Motor neuron (in vitro differentiated cells): ENCODE results near the gene MYLK. TPM values are rescaled to one million over a fixed set of nuclear protein-coding genes. Genes with fewer than 3 reads are reported as not detected.
"Not testable (repeated sequence)": the region's sequence is repeated elsewhere in the genome, so short reads cannot be mapped to it uniquely, and the experiment has no call there.

Experiments
- ATAC-seq, 8 experiments: fragments of 200-7000 bp; cut with Tn5 transposase; replicated peaks in 6 of 8; 2 replicates each; pipeline ENCODE4 v1.8.0; 2021; ENCODE audit warnings: mild to moderate bottlenecking in 8 of 8, moderate library complexity in 8 of 8
- H3K27ac ChIP-seq, 2 donors: fragments of 250-450 bp; sonication (Bioruptor Pico); 2 replicates each; pipeline ENCODE4 v1.9.0; 2021; ENCODE audit warnings: antibody characterized with exemption in 2 of 2, mild to moderate bottlenecking in 2 of 2, moderate library complexity in 1 of 2
- H3K4me1 ChIP-seq, 2 donors: fragments of 250-450 bp; sonication (Bioruptor Pico); replicated peaks in 1 of 2; 2 replicates each; pipeline ENCODE4 v1.6.1; 2021; ENCODE audit warnings: antibody characterized with exemption in 2 of 2, mild to moderate bottlenecking in 2 of 2, moderate library complexity in 1 of 2
- H3K4me3 ChIP-seq, 5 donors: fragments of 250-450 bp; sonication (Bioruptor Pico); 2 replicates each; pipeline ENCODE4 v1.9.0; 2021; ENCODE audit warnings: antibody characterized with exemption in 5 of 5, mild to moderate bottlenecking in 5 of 5, moderate library complexity in 4 of 5
- WGBS, 10 experiments: fragments of 450-650 bp; shearing (Covaris generic); methylation state at CpG; one replicate each; pipeline ENCODE4 v1.0.0; 2022; 5-methylcytosine and 5-hydroxymethylcytosine counted together
- in situ Hi-C, 9 experiments: fragments of 400-800 bp; cut with MboI; loops; one replicate each; pipeline ENCODE4 v1.15.0; 2021; ENCODE audit warnings: low sequenced_read_pairs in 9 of 9, low pct_unique_long_range_greater_than_20kb in 2 of 9; ENCODE audit not compliant: unreplicated experiment in 9 of 9
- total RNA-seq, 8 experiments: library from RNA; unstranded; fragments of 300-600 nt; gene quantifications; 2 replicates each; pipeline versions ENCODE4 v1.2.3 to v1.2.4, GENCODE V29; 2022

The MYLK gene
- total RNA-seq, 8 experiments from 2014 or later, result 1.8 to 18.7 (median 6.1) TPM

DNA sequence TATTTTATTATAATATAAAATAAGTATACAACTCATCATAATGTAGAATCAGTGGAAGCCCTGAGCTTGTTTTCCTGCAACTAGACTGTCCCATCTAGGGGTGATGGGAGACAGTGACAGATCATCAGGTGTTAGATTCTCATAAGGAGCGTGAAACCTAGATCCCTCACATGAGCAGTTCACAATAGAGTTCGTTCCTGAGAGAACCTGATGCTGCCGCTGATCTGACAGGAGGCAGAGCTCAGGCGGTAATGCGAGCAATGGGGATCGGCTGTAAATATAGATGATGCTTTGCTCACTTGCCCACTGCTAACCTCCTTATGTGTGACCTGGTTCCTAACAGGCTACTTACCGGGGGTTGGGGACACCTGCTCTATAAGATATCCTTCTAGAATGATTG is 272.5 kb downstream of the MYLK start:
- ATAC-seq, in situ Hi-C loops, H3K4me1 ChIP-seq, H3K27ac ChIP-seq, H3K4me3 ChIP-seq: not testable (repeated sequence)
- WGBS, 10 experiments, result 67 to 97% (median 93%) methylated on average over 2 to 6 of the region's 7 CpGs; no CpG with 5 or more reads in 3 of the 10 experiments

DNA sequence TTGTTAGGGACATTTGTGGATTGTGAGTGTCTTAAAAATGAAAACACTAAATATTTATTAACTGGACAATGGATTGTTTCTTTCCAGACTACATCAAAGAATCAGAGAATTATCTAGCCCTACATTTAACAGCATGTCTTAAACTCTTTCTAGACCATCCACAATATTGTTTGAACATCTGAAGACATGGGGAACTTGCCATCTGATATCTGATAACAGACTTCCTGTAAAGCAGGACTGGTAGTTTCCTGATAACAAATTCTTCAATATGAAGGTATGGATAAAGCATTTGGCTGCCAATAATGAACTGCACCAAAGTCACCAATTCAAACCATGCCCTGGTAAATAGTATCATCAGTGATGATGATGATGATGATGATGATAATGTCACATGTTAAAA is 273.1 kb downstream of the MYLK start:
- in situ Hi-C loops, result no loop called here
- no peak for ATAC-seq
- peaks cover 3 to 7% of the 10 kb centered on the region in 2 donors for H3K4me1 ChIP-seq
- no peak overlapping the region for H3K4me3 ChIP-seq
- no peak overlapping the region for H3K27ac ChIP-seq

GRCh38 chr3:123610331-123610730 is 273.8 kb downstream of the MYLK start:
- in situ Hi-C loops, result no loop called here
- H3K27ac ChIP-seq, result peak overlapping the region in 1 of 2 donors; percentile 73
- no peak overlapping the region for H3K4me3 ChIP-seq
- 18 to 100% (median 60%) methylated on average over 1 to 2 of the region's 3 CpGs; no CpG with 5 or more reads in 2 of the 10 experiments for WGBS, 10 experiments
- peaks cover 3 to 7% of the 10 kb centered on the region in 2 donors for H3K4me1 ChIP-seq
- ATAC-seq, result peak in 5 of 8 experiments; percentile 95 to 100 (median 100)

DNA sequence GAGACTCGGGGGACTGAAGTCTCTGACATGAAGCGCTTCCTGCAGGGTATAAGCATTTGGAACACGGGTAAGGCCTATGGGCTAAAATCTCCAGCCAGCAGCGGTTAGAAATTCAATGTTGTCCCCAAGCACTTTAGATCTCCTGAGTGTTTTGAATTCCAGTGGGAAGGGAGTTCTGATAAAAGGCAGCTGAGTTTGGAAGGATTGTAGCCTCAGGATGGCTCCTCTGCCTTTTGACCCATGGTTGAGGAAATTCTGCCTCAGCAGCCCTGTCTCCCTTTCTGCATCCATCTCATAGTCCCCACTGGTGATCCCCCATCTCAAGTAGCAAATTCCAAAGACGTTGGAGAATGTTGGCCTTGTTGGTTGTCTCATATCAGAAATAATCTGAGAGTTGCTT is 275.1 kb downstream of the MYLK start:
- no peak for ATAC-seq
- WGBS, 10 experiments, result 62 to 100% (median 95%) methylated on average over 1 to 4 of the region's 5 CpGs; no CpG with 5 or more reads in 2 of the 10 experiments
- Histone ChIP-seq H3K4me1 (peaks cover 3 to 7% of the 10 kb centered on the region in 2 donors), H3K27ac (no peak overlapping the region), H3K4me3 (no peak overlapping the region)
- in situ Hi-C loops, result no loop called here

- WGBS, 10 experiments, result 80 to 100% (median 93%) methylated on average over 1 to 3 of the region's 3 CpGs; no CpG with 5 or more reads in 1 of the 10 experiments
- in situ Hi-C loops, result no loop called here
- H3K4me3 ChIP-seq, result no peak overlapping the region
- ATAC-seq, result no peak
- H3K27ac ChIP-seq, result no peak overlapping the region
- peaks cover 3 to 7% of the 10 kb centered on the region in 2 donors for H3K4me1 ChIP-seq
Measured at GRCh38 chr3:123608263-123608937, 275.7 kb downstream of the MYLK start.

DNA sequence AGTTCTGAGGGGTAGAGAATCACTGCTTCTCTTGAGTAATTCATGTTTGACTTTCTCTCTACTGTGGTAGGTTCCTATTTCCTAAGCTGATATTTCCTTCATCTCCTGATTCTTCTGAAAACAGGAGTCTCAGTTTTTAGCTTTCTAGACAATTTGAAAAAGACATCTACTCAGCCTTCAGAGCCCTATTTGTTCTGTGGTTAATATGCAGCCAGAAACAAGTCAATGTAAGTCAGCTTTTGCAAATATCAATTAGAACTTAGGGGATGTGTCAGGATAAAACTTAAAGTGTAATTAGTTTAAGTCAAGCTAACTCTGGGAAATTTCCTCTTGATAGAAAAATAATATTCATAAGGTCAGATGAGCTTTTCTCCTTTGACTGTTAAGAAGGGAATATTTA is 277.6 kb downstream of the MYLK start:
- no peak for ATAC-seq
- H3K4me3 ChIP-seq, result no peak overlapping the region
- in situ Hi-C loops, result no loop called here
- H3K4me1 ChIP-seq, result peaks cover 3 to 7% of the 10 kb centered on the region in 2 donors
- H3K27ac ChIP-seq, result no peak overlapping the region

DNA sequence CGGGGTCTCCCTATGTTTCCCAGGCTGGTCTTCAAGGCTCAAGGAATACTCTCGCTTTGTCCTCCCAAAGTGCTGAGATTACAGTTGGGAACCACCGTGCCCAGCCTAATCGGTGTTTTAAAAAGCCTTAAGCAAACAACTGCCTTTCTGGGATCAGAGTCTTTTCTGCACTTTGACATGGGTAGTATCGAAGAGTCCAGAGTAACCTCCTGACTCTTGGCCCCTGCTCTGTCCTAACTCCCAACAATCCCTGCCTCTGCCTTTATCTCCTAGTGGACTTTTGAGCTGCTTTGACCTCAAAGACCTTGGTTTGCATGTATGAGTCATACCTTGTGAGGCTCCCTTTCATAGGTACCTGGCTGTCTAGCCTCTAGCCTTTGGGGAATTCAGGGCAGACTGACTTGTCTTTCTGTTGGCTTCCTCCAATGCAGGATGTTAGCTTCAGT is 278.3 kb downstream of the MYLK start:
- Histone ChIP-seq H3K4me1 (peaks cover 3 to 7% of the 10 kb centered on the region in 2 donors), H3K4me3 (no peak overlapping the region), H3K27ac (no peak overlapping the region)
- no peak for ATAC-seq
- 83 to 100% (median 97%) methylated on average over 1 to 5 of the region's 5 CpGs for WGBS, 10 experiments
- in situ Hi-C loops, result no loop called here

DNA sequence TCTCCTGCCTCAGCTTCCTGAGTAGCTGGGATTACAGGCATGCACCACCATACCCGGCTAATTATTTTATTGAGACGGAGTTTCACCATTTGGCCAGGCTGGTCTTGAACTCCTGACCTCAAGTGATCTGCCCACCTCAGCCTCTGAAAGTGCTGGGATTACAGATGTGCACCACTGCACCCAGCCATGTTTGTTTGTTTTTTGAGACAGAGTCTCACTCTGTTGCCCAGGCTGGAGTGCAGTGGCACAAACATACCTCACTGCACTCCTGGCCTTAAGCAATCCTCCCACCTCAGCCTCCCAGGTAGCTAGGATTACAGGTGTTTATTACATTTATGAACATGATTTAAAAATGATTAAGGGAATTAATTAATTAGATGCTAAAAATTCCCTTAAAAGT is 281.0 kb downstream of the MYLK start:
- ATAC-seq, H3K4me1 ChIP-seq, H3K27ac ChIP-seq, H3K4me3 ChIP-seq, in situ Hi-C loops: not testable (repeated sequence)
- WGBS, 10 experiments, result 90 to 100% (median 92%) methylated on average over 2 of the region's 2 CpGs; no CpG with 5 or more reads in 7 of the 10 experiments

DNA sequence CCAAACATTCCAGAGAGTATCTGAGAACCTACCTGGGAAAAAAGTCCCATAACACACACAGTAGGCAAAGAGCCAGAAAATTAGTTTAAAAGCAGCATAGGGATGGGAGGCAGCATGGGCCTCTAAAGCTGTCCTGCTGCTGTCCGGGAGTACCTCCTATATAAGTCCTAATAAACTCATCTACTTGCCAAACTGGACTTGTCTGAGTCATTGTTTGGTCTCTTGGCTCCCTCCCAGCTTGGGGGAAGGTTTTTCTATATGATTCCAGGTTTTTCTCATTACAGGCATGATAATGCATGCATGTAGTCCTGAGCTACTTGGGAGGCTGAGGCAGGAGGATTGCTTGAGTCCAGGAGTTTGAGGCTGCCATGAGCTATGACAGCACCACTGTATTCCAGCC is 281.8 kb downstream of the MYLK start:
- Histone ChIP-seq H3K4me1 (no peaks in the 10 kb centered on the region), H3K4me3 (no peak overlapping the region), H3K27ac (no peak overlapping the region)
- in situ Hi-C loops, result no loop called here
- WGBS, 10 experiments, result 44 to 100% (median 100%) methylated on average over 1 of the region's 1 CpG; no CpG with 5 or more reads in 6 of the 10 experiments
- no peak for ATAC-seq

DNA sequence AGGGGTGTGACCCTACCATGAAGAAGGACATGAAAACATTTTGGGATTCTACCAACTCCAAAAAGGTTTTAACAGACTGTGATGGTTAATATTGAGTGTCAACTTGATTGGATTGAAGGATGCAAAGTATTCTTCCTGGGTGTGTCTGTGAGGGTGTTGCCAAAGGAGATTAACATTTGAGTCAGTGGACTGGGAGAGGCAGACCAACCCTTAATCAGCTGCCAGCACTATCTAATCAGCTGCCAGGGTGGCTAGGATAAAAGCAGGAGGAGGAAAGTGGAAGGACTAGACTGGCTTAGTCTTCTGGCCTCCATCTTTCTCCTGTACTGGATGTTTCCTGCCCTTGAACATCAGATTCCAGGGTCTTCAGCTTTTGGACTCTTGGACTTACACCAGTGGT is 283.3 kb downstream of the MYLK start:
- H3K4me1 ChIP-seq, H3K4me3 ChIP-seq, H3K27ac ChIP-seq, in situ Hi-C loops: not testable (repeated sequence)
- ATAC-seq, result peak in 3 of 8 experiments; percentile 62 to 78 (median 75)

- no peak overlapping the region for H3K4me3 ChIP-seq
- in situ Hi-C loops, result no loop called here
- ATAC-seq, result no peak
Measured at GRCh38 chr3:123597561-123597960, 286.6 kb downstream of the MYLK start.

GRCh38 chr3:123595396-123596180 is 288.5 kb downstream of the MYLK start:
- no peak for ATAC-seq
- H3K27ac ChIP-seq, result no peak overlapping the region
- H3K4me1 ChIP-seq, result no peaks in the 10 kb centered on the region
- WGBS, 10 experiments, result 57 to 100% (median 85%) methylated on average over 1 to 4 of the region's 5 CpGs
- in situ Hi-C loops, result no loop called here
- H3K4me3 ChIP-seq, result no peak overlapping the region

More at GRCh38 chr3:123597561-123597960, 286.6 kb downstream of the MYLK start:
- Histone ChIP-seq H3K27ac (no peak overlapping the region), H3K4me1 (no peaks in the 10 kb centered on the region)
- WGBS, 10 experiments, result 84 to 100% (median 95%) methylated on average over 2 to 4 of the region's 4 CpGs; no CpG with 5 or more reads in 1 of the 10 experiments

DNA sequence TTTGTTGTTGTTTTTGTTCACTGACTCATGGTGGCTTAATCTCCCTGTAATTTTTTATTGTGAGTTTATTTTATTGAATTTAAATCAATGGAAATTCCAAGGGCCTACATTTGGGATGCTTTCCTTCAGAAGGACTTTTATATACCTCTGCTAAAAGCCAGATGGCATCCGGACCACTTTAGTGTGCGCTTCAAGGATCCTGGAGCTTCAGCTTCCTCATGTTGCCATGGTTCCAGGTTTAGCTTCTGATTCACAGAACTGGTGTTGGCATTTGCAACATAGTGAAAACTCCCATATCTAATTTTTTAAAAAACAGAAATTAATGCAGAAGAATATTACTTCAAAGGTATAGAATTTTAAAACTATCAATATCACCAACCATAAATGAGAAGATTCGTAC is 290.8 kb downstream of the MYLK start:
- no peak for ATAC-seq
- WGBS, 10 experiments, result 80 to 100% (median 97%) methylated on average over 2 to 3 of the region's 3 CpGs; no CpG with 5 or more reads in 1 of the 10 experiments
- Histone ChIP-seq H3K4me1 (no peaks in the 10 kb centered on the region), H3K27ac (no peak overlapping the region), H3K4me3 (no peak overlapping the region)
- in situ Hi-C loops, result no loop called here
